PC-3 (cell line): ENCODE measurements around the gene TENT4B.

Experiments
- CTCF ChIP-seq: fragments of 300-600 bp; sonication (generic); conservative IDR thresholded peaks from 2 replicates; pipeline ENCODE4 v1.5.1; 2017; ENCODE audit warnings: antibody characterized with exemption, low read depth, mild to moderate bottlenecking, low read length
- EZH2phosphoT487 ChIP-seq: fragments of 300-600 bp; sonication (generic); IDR thresholded peaks from 2 replicates; pipeline ENCODE4 v1.6.1; 2018; ENCODE audit warnings: mild to moderate bottlenecking, antibody characterized with exemption, low read length, borderline replicate concordance

- TF ChIP-seq CTCF (no peak), EZH2phosphoT487 (no peak)
Observed at GRCh38 chr16:50267651-50268050, 114.5 kb downstream of the TENT4B start.
